Measurements from ENCODE around the gene COP1. TPM values are rescaled to one million over a fixed set of nuclear protein-coding genes. Genes with fewer than 3 reads are reported as not detected.

The COP1 gene
- total and polyA plus RNA-seq, 2 of the 8 experiments (the other 6 are each of a cell fraction or from before 2014, with no cell fraction given): 26.2 to 44.9 TPM

DNA sequence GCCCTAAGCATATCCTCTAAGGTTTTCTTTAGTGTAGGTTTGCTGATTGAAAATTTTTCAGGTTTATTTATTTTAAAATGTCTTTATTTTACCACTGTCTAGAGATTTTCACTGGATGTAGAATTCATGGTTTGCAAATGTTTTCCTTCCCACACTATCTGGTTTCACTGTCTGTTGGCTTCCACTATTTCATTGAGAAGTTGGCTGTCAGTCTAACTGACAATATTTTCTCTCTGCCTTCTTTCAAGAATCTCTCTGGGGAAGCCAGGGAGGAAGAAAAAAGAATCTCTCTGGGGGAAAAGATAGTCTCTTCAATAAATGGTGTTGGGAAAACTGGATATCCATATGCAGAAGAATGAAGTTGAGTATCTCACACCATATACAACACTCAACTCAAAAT, 226.0 kb downstream of the COP1 start (continued):
- TF ChIP-seq TAF7 (optimal IDR thresholded peaks at IDR 0.05; ENCODE audit: borderline replicate concordance, low read depth, low read length) (no peak), TAF1 (IDR thresholded peaks at IDR 0.05; ENCODE audit: low read depth, low read length) (no peak), GABPA (IDR thresholded peaks at IDR 0.05; ENCODE audit: borderline replicate concordance, insufficient read depth, low read length) (no peak), JUN (IDR thresholded peaks at IDR 0.05; ENCODE audit: low read depth, low read length) (no peak)
